GM18517 (cell line): Measurements from ENCODE around the gene CRTC3.
A peak's percentile ranks its signal among the peaks of the same experiment; 100 is the strongest.

Experiments
- ATAC-seq: cut with Tn5 transposase; IDR thresholded peaks from one replicate; pipeline ENCODE4 v1.9.1; 2021; ENCODE audit warnings: mild to moderate bottlenecking, moderate library complexity; ENCODE audit not compliant: unreplicated experiment

The CRTC3 gene

DNA sequence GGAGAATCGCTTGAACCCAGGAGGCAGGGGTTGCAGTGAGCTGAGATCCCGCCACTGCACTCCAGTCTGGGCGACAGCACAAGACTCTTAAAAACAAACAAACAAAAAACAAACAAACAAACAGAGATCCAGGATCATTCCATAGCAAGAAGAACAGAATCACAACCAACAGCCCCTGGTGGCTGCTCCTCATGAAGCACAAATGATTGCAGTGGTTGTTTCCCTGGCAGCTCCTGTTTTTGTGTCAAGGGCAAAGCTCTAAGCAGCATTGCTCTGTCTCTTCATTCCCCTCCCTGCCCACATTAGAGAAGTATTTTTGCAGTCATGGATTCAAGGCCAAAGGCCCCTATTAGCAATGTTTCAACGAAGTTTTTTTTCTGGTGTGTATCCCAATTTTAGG is 161.6 kb downstream of the CRTC3 start:
- no peak for ATAC-seq

DNA sequence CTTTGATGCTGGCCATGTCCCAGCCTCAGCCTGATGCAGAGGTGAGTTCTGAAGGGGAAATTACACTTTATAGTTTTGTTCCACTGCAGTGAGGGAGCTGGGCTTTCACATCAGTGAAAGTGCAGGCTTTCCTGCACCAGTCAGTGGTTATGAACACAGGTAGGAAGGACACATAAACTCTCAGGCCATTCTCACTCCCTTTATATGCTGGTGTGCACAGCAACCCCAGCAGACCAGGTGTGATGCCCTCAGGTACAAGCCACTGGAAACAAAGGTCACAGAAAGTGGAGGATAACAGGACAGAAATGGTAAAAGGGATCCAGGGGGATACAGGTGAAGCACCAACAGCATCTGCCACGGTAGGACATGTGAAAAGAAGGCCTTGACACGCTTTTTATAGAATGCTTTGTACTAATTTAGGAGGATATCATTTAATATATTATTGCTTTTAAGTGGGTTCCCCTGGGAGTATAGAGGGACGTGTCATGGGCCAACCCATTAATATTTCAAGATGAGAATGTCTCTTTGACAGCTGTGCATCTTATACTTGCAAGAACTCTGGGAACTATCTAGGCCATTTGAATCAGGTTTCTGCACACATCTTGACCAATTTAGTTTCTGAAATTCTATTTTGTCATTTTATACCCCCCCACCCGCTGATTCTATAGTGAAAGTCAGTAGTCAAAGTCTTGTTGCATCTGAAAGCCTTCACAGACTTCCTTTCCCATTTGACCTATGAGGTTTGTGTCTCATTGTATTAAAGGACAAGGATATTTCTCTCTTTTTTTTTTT is 162.5 kb downstream of the CRTC3 start:
- peak; percentile 52 for ATAC-seq
